IMR-90 (cell line): Measurements from ENCODE around the gene RAD23B. TPM values are rescaled to one million over a fixed set of nuclear protein-coding genes. Genes with fewer than 3 reads are reported as not detected.

Experiments used
- ATAC-seq: fragments of 200-7000 bp; cut with Tn5 transposase; 2 replicates; pipeline ENCODE4 v1.9.1; 2020; ENCODE audit warnings: low read depth, mild to moderate bottlenecking, moderate library complexity
- BruUV-seq: library from RNA; stranded (reverse); fragments of 400-500 nt; replicated peaks from 2 replicates; lab custom pipeline; 2021; lab: Mats Ljungman, UMichigan
- CTCF ChIA-PET: fragments of 300-600 bp; formaldehyde crosslinking; extraction: SDS; loops from one replicate; lab custom pipeline; 2021; ENCODE audit warnings: antibody characterized with exemption; lab: Yijun Ruan, JAX
- POLR2A ChIA-PET: fragments of 300-600 bp; sonication (Branson Sonifier 250); formaldehyde crosslinking; loops from one replicate; lab custom pipeline; 2022; ENCODE audit warnings: antibody characterized with exemption; ENCODE audit not compliant: unreplicated experiment; lab: Charles Lee
- DNase-seq: peaks from one replicate; pipeline ENCODE4 v3.0.0; 2013
- H2AFZ ChIP-seq: replicated peaks from 2 replicates; pipeline ENCODE3; 2013; ENCODE audit warnings: low read length, mild to moderate bottlenecking; ENCODE audit not compliant: poor library complexity
- H2AK5ac ChIP-seq: 2 replicates; pipeline ENCODE4 v1.6.1; 2013; ENCODE audit warnings: low read depth, low read length, inconsistent platforms
- H2AK9ac ChIP-seq: replicated peaks from 2 replicates; pipeline ENCODE3; 2013; ENCODE audit warnings: mild to moderate bottlenecking, low read depth, low read length, moderate library complexity; ENCODE audit not compliant: poor library complexity
- H2BK120ac ChIP-seq: 2 replicates; pipeline ENCODE4 v1.6.1; 2013; ENCODE audit warnings: low read depth, low read length, inconsistent platforms
- H2BK15ac ChIP-seq: 3 replicates; pipeline ENCODE4 v1.6.1; 2013; ENCODE audit warnings: low read depth, low read length, inconsistent platforms
- H2BK20ac ChIP-seq: 2 replicates; pipeline ENCODE4 v1.6.1; 2013; ENCODE audit warnings: low read depth, mild to moderate bottlenecking, inconsistent platforms, low read length, moderate library complexity
- H2BK5ac ChIP-seq: 2 replicates; pipeline ENCODE4 v1.6.1; 2013; ENCODE audit warnings: mild to moderate bottlenecking, low read depth, low read length, inconsistent platforms; ENCODE audit not compliant: poor library complexity, severe bottlenecking
- H3K14ac ChIP-seq: replicated peaks from 2 replicates; pipeline ENCODE4 v1.6.1; 2013; ENCODE audit warnings: low read depth, low read length, inconsistent platforms
- H3K18ac ChIP-seq: 2 replicates; pipeline ENCODE4 v1.6.1; 2013; ENCODE audit warnings: low read depth, low read length, control low read depth
- H3K23ac ChIP-seq: 2 replicates; pipeline ENCODE4 v1.6.1; 2013; ENCODE audit warnings: low read depth, low read length, inconsistent platforms
- H3K27ac ChIP-seq: 2 replicates; pipeline ENCODE4 v1.5.1; 2013; ENCODE audit warnings: mild to moderate bottlenecking, control low read depth, low read length; ENCODE audit not compliant: insufficient read depth
- H3K27me3 ChIP-seq: 2 replicates; pipeline ENCODE4 v1.6.1; 2013; ENCODE audit warnings: low read length; ENCODE audit not compliant: control insufficient read depth, insufficient read depth
- H3K36me3 ChIP-seq: 2 replicates; pipeline ENCODE4 v1.6.1; 2013; ENCODE audit warnings: low read length, mixed read lengths; ENCODE audit not compliant: control insufficient read depth, insufficient read depth
- H3K4ac ChIP-seq: 2 replicates; pipeline ENCODE4 v1.6.1; 2013; ENCODE audit warnings: low read depth, low read length, inconsistent platforms
- H3K4me1 ChIP-seq: 2 replicates; pipeline ENCODE4 v1.6.1; 2013; ENCODE audit warnings: low read length, mixed read lengths; ENCODE audit not compliant: control insufficient read depth, insufficient read depth
- H3K4me2 ChIP-seq: 2 replicates; pipeline ENCODE4 v1.6.1; 2013; ENCODE audit warnings: low read depth, mild to moderate bottlenecking, control low read depth, low read length, moderate library complexity
- H3K4me3 ChIP-seq: 2 replicates; pipeline ENCODE4 v1.5.1; 2013; ENCODE audit warnings: low read depth, mild to moderate bottlenecking, control low read depth, low read length, moderate library complexity; ENCODE audit not compliant: insufficient read depth
- H3K56ac ChIP-seq: 2 replicates; pipeline ENCODE4 v1.6.1; 2013; ENCODE audit warnings: low read length, inconsistent platforms; ENCODE audit not compliant: insufficient read depth; ENCODE audit errors: extremely low read depth
- H3K79me1 ChIP-seq, 2 experiments: 2 replicates each; pipeline ENCODE4 v1.6.1; 2013; ENCODE audit warnings: low read length in 2 of 2, inconsistent platforms in 1 of 2, low read depth in 1 of 2
- H3K9ac ChIP-seq: 2 replicates; pipeline ENCODE4 v1.6.1; 2013; ENCODE audit warnings: low read depth, low read length, control low read depth
- H3K9me1 ChIP-seq: 2 replicates; pipeline ENCODE4 v1.6.1; 2013; ENCODE audit warnings: low read length, inconsistent platforms; ENCODE audit not compliant: insufficient read depth
- H3K9me3 ChIP-seq: 2 replicates; pipeline ENCODE4 v1.6.1; 2013; ENCODE audit warnings: low read length; ENCODE audit not compliant: control insufficient read depth, insufficient read depth
- H4K20me1 ChIP-seq: 2 replicates; pipeline ENCODE4 v1.6.1; 2013; ENCODE audit warnings: low read length, inconsistent platforms; ENCODE audit not compliant: insufficient read depth
- H4K5ac ChIP-seq: 2 replicates; pipeline ENCODE4 v1.6.1; 2013; ENCODE audit warnings: mild to moderate bottlenecking, low read depth, low read length, control low read depth
- H4K8ac ChIP-seq, 2 experiments: 2 replicates each; pipeline ENCODE4 v1.6.1; 2013; ENCODE audit warnings: low read depth in 2 of 2, low read length in 2 of 2, control low read depth in 1 of 2, inconsistent platforms in 1 of 2
- H4K91ac ChIP-seq: 2 replicates; pipeline ENCODE4 v1.6.1; 2013; ENCODE audit warnings: low read depth, low read length, inconsistent platforms; ENCODE audit not compliant: insufficient read depth
- CHD1 ChIP-seq: IDR thresholded peaks from 2 replicates; pipeline ENCODE4 v1.6.1; 2012; ENCODE audit warnings: low read depth, low read length, improper control_type of control experiment
- ELK1 ChIP-seq: fragments of 150-350 bp; IDR thresholded peaks from 2 replicates; pipeline ENCODE4 v1.6.1; 2016; ENCODE audit warnings: low read depth, mild to moderate bottlenecking, low read length, moderate library complexity, borderline replicate concordance
- FOS ChIP-seq: fragments of 150-350 bp; IDR thresholded peaks from 2 replicates; pipeline ENCODE4 v1.6.1; 2016; ENCODE audit warnings: low read depth, low read length
- MAFK ChIP-seq: IDR thresholded peaks from 2 replicates; pipeline ENCODE4 v1.6.1; 2012; ENCODE audit warnings: low read depth, low read length, improper control_type of control experiment
- MXI1 ChIP-seq: IDR thresholded peaks from 2 replicates; pipeline ENCODE4 v1.6.1; 2012; ENCODE audit warnings: low read depth, mild to moderate bottlenecking, low read length, moderate library complexity, borderline replicate concordance
- NFE2L2 ChIP-seq: fragments of 150-350 bp; IDR thresholded peaks from 2 replicates; pipeline ENCODE4 v1.6.1; 2016; ENCODE audit warnings: low read depth, mild to moderate bottlenecking, low read length
- RCOR1 ChIP-seq: IDR thresholded peaks from 2 replicates; pipeline ENCODE4 v1.6.1; 2012; ENCODE audit warnings: mild to moderate bottlenecking, low read length, improper control_type of control experiment; ENCODE audit not compliant: insufficient replicate concordance
- SMC3 ChIP-seq: fragments of 150-350 bp; IDR thresholded peaks from 2 replicates; pipeline ENCODE4 v1.6.1; 2016; ENCODE audit warnings: low read depth, mild to moderate bottlenecking, antibody characterized with exemption, low read length, moderate library complexity
- USF2 ChIP-seq: fragments of 150-350 bp; IDR thresholded peaks from 2 replicates; pipeline ENCODE4 v1.6.1; 2017; ENCODE audit warnings: mild to moderate bottlenecking, antibody characterized with exemption, low read length, low read depth
- WGBS, 2 experiments: methylation state at CpG; one replicate each; pipeline versions ENCODE4 v1.1.5 to v1.1.7; 2013; ENCODE audit warnings: missing lambda C conversion rate in 2 of 2; ENCODE audit not compliant: insufficient read length in 1 of 2; ENCODE audit errors: extremely low coverage in 2 of 2; 5-methylcytosine and 5-hydroxymethylcytosine counted together
- dilution Hi-C: fragments of 300-500 bp; cut with HindIII; formaldehyde crosslinking; loops from one replicate; pipeline ENCODE4 v1.14.3; 2018; ENCODE audit warnings: low sequenced_read_pairs; ENCODE audit not compliant: unreplicated experiment
- in situ Hi-C: fragments of 300-500 bp; cut with MboI; formaldehyde crosslinking; loops from 3 replicates; pipeline ENCODE4 v1.14.3; 2019; ENCODE audit warnings: low sequenced_read_pairs, inconsistent platforms, mixed read lengths
- intact Hi-C: fragments of 100-400 bp; cut with micrococcal nuclease; formaldehyde crosslinking; loops from 2 replicates; pipeline ENCODE4 v1.10.0; 2022
- polyA plus RNA-seq, 3 experiments: library from polyadenylated mRNA; depleted of rRNA; stranded (reverse); fragments of >200 nt; gene quantifications; 2 replicates each; pipeline ENCODE4 v1.2.3, GENCODE V29; 2012; ENCODE audit warnings: low replicate concordance in 1 of 3
- total RNA-seq: library from RNA; depleted of rRNA; stranded (reverse); fragments of >200 nt; gene quantifications from 2 replicates; pipeline ENCODE4 v1.2.3, GENCODE V29; 2012
- TF ChIP-seq, protein P1 (sequence below): conservative IDR thresholded peaks from 2 replicates; pipeline ENCODE4 v1.5.1; 2012; ENCODE audit warnings: mild to moderate bottlenecking, low read depth, low read length, improper control_type of control experiment

RAD23B gene
- total and polyA plus RNA-seq, 2 of the 4 experiments (the other 2 are of a cell fraction) = 126 to 148 TPM

- H3K9ac ChIP-seq = no peak overlapping the region
- H3K27ac ChIP-seq = no peak overlapping the region
- H3K4me3 ChIP-seq = no peak overlapping the region
- H3K18ac ChIP-seq = no peak overlapping the region
- H3K23ac ChIP-seq = no peak overlapping the region
- peaks cover 7% of the 10 kb centered on the region for H3K27me3 ChIP-seq
- H4K91ac ChIP-seq = no peak overlapping the region
- CTCF ChIA-PET = no interaction called here
- no TSS peak for BruUV-seq
- no peak overlapping the region for H4K8ac ChIP-seq
- H3K56ac ChIP-seq = no peak overlapping the region
- no peak for TF ChIP-seq MXI1
- no peak for TF ChIP-seq MAFK
- TF ChIP-seq, protein P1, sequence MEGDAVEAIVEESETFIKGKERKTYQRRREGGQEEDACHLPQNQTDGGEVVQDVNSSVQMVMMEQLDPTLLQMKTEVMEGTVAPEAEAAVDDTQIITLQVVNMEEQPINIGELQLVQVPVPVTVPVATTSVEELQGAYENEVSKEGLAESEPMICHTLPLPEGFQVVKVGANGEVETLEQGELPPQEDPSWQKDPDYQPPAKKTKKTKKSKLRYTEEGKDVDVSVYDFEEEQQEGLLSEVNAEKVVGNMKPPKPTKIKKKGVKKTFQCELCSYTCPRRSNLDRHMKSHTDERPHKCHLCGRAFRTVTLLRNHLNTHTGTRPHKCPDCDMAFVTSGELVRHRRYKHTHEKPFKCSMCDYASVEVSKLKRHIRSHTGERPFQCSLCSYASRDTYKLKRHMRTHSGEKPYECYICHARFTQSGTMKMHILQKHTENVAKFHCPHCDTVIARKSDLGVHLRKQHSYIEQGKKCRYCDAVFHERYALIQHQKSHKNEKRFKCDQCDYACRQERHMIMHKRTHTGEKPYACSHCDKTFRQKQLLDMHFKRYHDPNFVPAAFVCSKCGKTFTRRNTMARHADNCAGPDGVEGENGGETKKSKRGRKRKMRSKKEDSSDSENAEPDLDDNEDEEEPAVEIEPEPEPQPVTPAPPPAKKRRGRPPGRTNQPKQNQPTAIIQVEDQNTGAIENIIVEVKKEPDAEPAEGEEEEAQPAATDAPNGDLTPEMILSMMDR = no peak
- TF ChIP-seq CHD1 = no peak
- TF ChIP-seq RCOR1 = no peak
- no peak for TF ChIP-seq FOS
- no peak for TF ChIP-seq SMC3
- TF ChIP-seq USF2 = no peak
- TF ChIP-seq ELK1 = no peak
- no peak for TF ChIP-seq NFE2L2
- DNase-seq (no peak), ATAC-seq (no peak)
- POLR2A ChIA-PET = no interaction called here
- H3K4me2 ChIP-seq = no peak overlapping the region
- H4K20me1 ChIP-seq = no peaks in the 10 kb centered on the region
- no peak overlapping the region for H2BK20ac ChIP-seq
- H4K5ac ChIP-seq = no peak overlapping the region
- no peak overlapping the region for H2AK9ac ChIP-seq
- H2BK15ac ChIP-seq = no peak overlapping the region
- H2AK5ac ChIP-seq = no peak overlapping the region
- H2BK5ac ChIP-seq = no peak overlapping the region
- no peaks in the 10 kb centered on the region for H3K79me1 ChIP-seq
- dilution Hi-C loops (no loop called here), in situ Hi-C loops (no loop called here), intact Hi-C loops (no loop called here)
- no peak overlapping the region for H3K14ac ChIP-seq
- no peak overlapping the region for H2AFZ ChIP-seq
- H2BK120ac ChIP-seq = no peak overlapping the region
- 80% methylated on average over 1 of the region's 2 CpGs; no CpG with 5 or more reads in 1 of the 2 experiments for WGBS, 2 experiments
- H3K9me1 ChIP-seq = no peaks in the 10 kb centered on the region
- H3K36me3 ChIP-seq = no peaks in the 10 kb centered on the region
- no peaks in the 10 kb centered on the region for H3K4me1 ChIP-seq
- H3K4ac ChIP-seq = no peak overlapping the region
- H3K9me3 ChIP-seq = no peaks in the 10 kb centered on the region
These were observed 90.7 kb downstream of the RAD23B start for GRCh38 chr9:107373809-107374208.
